ENCODE results near the gene MCM6. TPM values are rescaled to one million over a fixed set of nuclear protein-coding genes. Genes with fewer than 3 reads are reported as not detected.

MCM6 gene
- 26.6 and 34.9 TPM in 2 replicates for total RNA-seq (2014; rRNA removed; shearing (Covaris generic))

DNA sequence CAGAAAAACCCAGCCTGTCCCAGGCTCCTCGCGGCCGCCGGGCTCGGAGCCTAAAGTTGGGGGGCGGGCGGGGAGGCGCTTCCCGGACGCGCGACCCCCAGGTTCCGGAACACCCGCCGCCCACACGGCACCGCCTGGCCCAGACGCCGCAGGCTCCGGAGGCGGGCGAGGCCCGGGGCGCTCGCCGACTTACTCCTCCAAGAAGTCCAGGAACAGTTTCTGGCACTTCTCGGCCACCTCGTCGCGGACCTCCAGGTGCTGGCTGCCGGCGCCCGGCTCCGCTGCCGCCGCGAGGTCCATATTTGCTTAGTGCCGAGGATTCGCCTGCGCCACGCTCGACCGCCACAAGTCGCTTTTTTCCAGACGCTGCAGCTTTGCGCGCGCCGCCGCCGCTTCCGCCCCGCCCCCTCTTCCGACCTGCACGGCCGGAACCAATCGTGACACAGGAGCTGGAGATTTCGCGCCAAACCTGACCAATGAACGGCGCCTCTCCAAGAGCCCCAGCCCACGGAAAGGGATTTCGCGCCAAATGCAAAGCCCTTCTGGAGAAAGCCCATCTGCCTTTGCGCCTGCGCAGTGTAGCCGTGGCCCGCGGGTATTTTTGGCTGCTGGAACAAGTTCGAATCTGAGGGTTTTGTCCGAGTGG lies at the start of gene MCM6:
MCM6 (minus strand) TSS at position 378 of the 646 bp plus-strand sequence; CDS start at position 300, 78 bp downstream.
- Histone ChIP-seq H3K4me3 (peak within 1 kb of the TSS; percentile 73), H3K9me3 (replicated peaks) (no peaks in the 10 kb centered on the region), H3K27me3 (replicated peaks) (no peaks in the 10 kb centered on the region), H3K4me1 (replicated peaks) (peaks cover 15% of the 10 kb centered on the region), H3K36me3 (peaks cover 32% of the 10 kb centered on the region), H3K27ac (peak within 1 kb of the TSS; percentile 77)
- DNase-seq (ENCODE audit: low read depth in 1 of 2, low spot score in 2 of 2) = peak; percentile 96 to 99

DNA sequence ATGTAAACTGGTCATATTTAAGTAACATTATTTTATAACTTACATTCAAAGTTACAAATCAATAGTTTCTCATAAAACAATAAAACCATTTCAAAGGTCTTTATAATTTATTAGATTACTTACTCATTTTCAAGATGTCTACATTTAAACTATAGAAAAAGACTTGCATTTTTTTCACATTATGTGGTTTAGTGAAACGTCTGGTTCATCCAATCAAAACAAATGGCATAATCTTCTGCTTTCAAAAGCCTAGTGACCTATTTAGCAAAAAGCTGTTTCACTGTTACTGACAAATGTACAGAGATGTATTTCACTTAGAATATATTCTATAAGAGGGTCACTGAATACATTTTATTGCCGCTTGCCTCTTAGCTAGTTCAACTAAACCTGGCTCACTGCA lies 49.3 kb upstream of the MCM6 start:
- no peak overlapping the region for H3K27ac ChIP-seq
- H3K27me3 ChIP-seq (replicated peaks) = no peaks in the 10 kb centered on the region
- DNase-seq (ENCODE audit: low read depth in 1 of 2, low spot score in 2 of 2) = no peak
- peaks cover 16% of the 10 kb centered on the region; the same call in 1 of the 2 replicates for H3K36me3 ChIP-seq
- no peak overlapping the region for H3K4me3 ChIP-seq
- H3K9me3 ChIP-seq (replicated peaks) = no peaks in the 10 kb centered on the region
- no peaks in the 10 kb centered on the region for H3K4me1 ChIP-seq (replicated peaks)

DNA sequence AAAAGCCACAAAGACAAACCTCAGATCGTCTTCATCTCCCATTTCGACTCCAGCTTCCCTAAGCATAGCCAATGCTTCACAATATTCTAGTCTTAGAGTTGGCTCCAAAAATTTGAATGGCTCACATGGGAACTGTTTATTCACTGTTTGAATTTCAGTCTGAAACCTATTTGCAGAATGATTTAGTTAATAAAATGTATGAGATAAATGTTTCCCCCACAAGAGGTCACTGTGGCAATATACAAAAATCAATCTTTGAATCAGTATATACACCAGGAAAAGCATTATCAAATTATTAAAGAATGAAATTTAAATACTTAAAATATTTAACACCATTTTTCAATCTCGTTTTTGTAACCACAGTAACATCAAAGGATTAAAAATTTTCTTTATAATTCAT lies 40.0 kb upstream of the MCM6 start:
- peaks cover 15% of the 10 kb centered on the region; the same call in 1 of the 2 replicates for H3K36me3 ChIP-seq
- no peaks in the 10 kb centered on the region for H3K9me3 ChIP-seq (replicated peaks)

DNA sequence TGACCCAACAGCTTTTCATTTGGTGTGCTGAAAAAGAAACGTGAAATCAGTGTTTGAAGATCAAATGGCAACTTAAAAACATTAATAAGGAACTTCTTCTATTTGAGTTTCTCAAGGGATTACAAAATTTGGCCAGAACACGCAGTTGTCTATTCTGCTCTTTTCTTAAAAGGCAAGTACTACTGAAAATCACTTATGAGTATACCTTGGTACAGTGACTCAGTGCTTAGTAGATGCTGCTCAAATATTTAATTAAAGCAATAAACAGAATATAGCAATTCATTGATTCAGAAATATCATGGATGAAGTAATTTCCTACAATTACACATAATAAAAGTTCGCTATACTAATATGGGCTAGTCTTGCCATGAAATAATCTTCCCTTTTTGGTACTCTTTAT lies 38.2 kb upstream of the MCM6 start:
- Histone ChIP-seq H3K27me3 (replicated peaks) (no peaks in the 10 kb centered on the region), H3K4me3 (no peak overlapping the region), H3K9me3 (replicated peaks) (no peaks in the 10 kb centered on the region), H3K27ac (no peak overlapping the region), H3K4me1 (replicated peaks) (no peaks in the 10 kb centered on the region), H3K36me3 (peaks cover 19% of the 10 kb centered on the region; the same call in 1 of the 2 replicates)
- no peak for DNase-seq (ENCODE audit: low read depth in 1 of 2, low spot score in 2 of 2)

More for the DNA sequence above, 40.0 kb upstream of the MCM6 start:
- no peak overlapping the region for H3K27ac ChIP-seq
- H3K4me3 ChIP-seq = no peak overlapping the region
- peak in 1 of 2 experiments; percentile 25 for DNase-seq (ENCODE audit: low read depth in 1 of 2, low spot score in 2 of 2)
- H3K4me1 ChIP-seq (replicated peaks) = no peaks in the 10 kb centered on the region
- H3K27me3 ChIP-seq (replicated peaks) = no peaks in the 10 kb centered on the region

DNA sequence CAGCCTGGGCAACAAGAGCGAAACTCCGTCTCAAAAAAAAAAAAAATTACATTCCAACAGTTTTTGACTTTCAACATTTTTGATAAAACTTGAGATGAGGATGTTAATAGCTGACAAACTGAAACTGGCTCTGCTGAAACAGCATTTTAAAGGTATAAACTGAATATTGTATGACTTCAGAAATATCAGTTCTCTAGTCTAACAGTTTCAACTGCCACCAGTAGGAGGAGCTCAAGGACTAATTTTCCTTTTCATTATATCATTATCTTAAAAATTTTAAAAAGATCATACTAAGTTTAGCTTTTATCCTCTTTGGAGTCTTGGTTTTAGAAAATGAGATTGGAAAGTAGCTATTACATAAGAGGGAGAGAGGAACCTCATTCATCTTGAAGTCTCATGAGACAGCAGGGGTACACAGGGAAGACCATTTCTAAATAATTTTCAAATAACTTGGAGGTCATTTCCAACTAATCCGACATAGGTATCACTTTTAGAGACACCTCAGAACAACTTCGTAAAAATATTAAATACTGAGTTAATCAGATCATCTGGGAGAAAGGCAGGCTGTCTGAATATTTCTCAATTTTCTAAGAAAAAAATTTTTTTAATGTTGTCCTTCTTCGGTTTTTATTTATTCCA lies 37.6 kb upstream of the MCM6 start:
- H3K4me1 ChIP-seq (replicated peaks) = no peaks in the 10 kb centered on the region
- peak in 1 of 2 experiments; percentile 42 for DNase-seq (ENCODE audit: low read depth in 1 of 2, low spot score in 2 of 2)
- H3K36me3 ChIP-seq = peaks cover 23% of the 10 kb centered on the region
- H3K4me3 ChIP-seq = no peak overlapping the region
- H3K9me3 ChIP-seq (replicated peaks) = no peaks in the 10 kb centered on the region
- H3K27me3 ChIP-seq (replicated peaks) = no peaks in the 10 kb centered on the region
- H3K27ac ChIP-seq = no peak overlapping the region

DNA sequence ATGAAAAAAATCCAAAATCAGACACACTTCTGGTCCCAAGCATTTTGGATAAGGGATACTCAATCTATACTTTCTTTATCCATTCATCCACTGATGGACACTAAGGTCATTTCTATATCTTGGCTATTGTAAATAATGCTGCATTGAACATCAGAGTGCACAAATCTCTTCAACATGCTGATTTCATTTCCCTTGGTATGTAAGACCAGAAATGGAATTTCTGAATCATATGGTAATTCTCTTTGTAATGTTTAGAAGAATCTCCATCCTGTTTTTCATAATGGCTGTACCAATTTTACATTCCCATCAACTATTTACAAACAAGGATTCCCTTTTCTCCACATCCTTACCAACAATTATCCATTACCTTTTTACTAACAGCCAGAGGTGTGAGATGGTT lies 33.7 kb upstream of the MCM6 start:
- DNase-seq (ENCODE audit: low read depth in 1 of 2, low spot score in 2 of 2) = no peak
- Histone ChIP-seq H3K9me3 (replicated peaks) (no peaks in the 10 kb centered on the region), H3K27me3 (replicated peaks) (no peaks in the 10 kb centered on the region), H3K4me3 (no peak overlapping the region), H3K4me1 (replicated peaks) (no peaks in the 10 kb centered on the region), H3K36me3 (peaks cover 23% of the 10 kb centered on the region), H3K27ac (no peak overlapping the region)

DNA sequence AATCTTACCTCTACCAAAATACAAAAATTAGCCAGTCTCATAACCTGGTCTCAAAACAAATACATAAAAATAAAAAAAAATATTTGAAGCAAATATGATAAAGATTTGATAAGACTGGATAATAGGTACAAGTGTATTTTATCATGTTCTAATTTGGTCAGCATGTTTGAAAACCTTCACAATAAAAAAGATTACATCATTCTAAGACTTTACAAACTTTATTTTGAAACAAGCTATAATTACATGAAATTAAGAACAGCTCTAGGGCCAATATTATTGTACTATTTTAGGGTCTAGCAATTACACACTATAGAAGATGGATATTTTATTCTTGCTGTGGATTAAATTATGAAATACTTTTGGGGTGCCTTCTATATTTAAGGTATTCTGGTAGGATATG lies 29.4 kb upstream of the MCM6 start:
- H3K27ac ChIP-seq = no peak overlapping the region
- no peak overlapping the region for H3K4me3 ChIP-seq
- no peak for DNase-seq (ENCODE audit: low read depth in 1 of 2, low spot score in 2 of 2)
- no peaks in the 10 kb centered on the region for H3K9me3 ChIP-seq (replicated peaks)
- no peaks in the 10 kb centered on the region for H3K4me1 ChIP-seq (replicated peaks)
- peaks cover 5% of the 10 kb centered on the region for H3K36me3 ChIP-seq
- H3K27me3 ChIP-seq (replicated peaks) = no peaks in the 10 kb centered on the region

DNA sequence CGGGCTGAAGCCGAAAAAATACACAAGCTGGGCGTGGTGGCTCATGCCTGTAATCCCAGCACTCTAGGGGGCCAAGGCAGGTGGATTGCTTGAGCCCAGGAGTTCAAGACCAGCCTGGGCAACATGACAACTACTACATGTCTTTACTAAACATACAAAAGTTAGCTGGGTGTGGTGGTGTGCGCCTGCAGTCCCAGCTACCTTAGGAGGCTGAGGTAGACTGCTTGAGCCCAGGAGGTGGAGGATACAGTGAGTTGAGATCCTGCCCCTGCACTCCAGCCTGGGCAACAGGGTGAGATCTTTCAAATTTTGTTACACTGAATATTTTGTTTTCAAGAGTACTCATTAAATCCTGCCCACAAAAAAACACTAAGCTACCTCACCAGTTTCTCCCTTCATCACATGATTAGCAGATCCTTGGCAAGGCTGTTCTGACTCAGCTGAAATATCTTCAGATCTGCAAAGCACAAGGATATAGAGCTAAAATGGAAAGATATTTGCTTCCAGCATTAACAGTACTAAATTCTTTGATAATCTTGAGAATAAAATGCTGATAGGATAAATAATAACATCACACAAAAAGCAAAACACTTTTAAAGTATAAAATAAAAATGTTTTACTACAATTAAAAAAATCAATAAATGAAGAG lies 28.2 kb upstream of the MCM6 start:
- no peak overlapping the region for H3K27ac ChIP-seq

DNA sequence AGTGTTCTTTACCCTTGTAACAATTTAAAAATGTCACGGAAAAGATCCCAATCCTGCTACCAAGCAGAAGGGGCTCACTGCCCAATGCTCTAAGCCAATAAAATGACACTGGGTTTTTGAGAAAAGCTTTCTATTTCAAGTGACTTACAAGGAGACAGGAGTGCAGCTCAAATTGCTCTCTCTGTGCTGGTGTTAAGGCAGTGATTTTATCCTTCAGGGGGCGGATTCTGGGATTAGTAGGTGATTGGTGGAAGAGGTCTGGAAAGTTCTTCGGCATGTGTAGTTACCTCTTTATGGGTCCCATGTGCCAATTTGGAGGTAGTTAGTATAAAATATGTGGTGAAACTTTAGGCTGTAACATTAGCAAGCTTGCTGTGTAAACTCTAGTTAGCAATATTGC lies 27.4 kb upstream of the MCM6 start:
- Histone ChIP-seq H3K4me1 (replicated peaks) (no peaks in the 10 kb centered on the region), H3K9me3 (replicated peaks) (no peaks in the 10 kb centered on the region), H3K27me3 (replicated peaks) (no peaks in the 10 kb centered on the region), H3K4me3 (no peak overlapping the region), H3K36me3 (no peaks in the 10 kb centered on the region), H3K27ac (no peak overlapping the region)
- DNase-seq (ENCODE audit: low read depth in 1 of 2, low spot score in 2 of 2) = no peak

More for the DNA sequence above, 28.2 kb upstream of the MCM6 start:
- no peaks in the 10 kb centered on the region for H3K4me1 ChIP-seq (replicated peaks)
- H3K4me3 ChIP-seq = no peak overlapping the region
- DNase-seq (ENCODE audit: low read depth in 1 of 2, low spot score in 2 of 2) = no peak
- H3K36me3 ChIP-seq = peaks cover 4% of the 10 kb centered on the region
- no peaks in the 10 kb centered on the region for H3K27me3 ChIP-seq (replicated peaks)
- no peaks in the 10 kb centered on the region for H3K9me3 ChIP-seq (replicated peaks)

DNA sequence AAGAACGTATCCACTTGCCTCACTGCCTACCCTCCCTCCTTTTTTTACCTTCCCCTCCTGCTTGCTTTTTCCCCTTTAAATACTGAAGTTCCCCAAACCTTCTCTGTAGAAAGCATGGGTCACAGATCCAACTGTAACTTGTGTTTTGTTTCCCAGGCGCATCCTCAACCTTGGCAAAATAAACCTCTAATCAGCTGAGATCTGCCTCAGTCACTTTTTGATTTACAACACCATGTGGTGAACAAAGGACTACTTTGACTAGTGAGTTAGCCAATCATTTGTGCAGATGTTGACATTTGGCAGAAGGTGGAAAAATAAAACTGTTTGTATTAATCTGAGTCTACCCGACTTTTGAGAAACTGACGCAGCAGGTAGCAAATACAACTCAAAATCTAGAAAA lies 23.3 kb upstream of the MCM6 start:
- Histone ChIP-seq H3K27ac (no peak overlapping the region), H3K27me3 (replicated peaks) (no peaks in the 10 kb centered on the region), H3K36me3 (no peaks in the 10 kb centered on the region), H3K4me3 (no peak overlapping the region), H3K9me3 (replicated peaks) (no peaks in the 10 kb centered on the region), H3K4me1 (replicated peaks) (no peaks in the 10 kb centered on the region)
- no peak for DNase-seq (ENCODE audit: low read depth in 1 of 2, low spot score in 2 of 2)

DNA sequence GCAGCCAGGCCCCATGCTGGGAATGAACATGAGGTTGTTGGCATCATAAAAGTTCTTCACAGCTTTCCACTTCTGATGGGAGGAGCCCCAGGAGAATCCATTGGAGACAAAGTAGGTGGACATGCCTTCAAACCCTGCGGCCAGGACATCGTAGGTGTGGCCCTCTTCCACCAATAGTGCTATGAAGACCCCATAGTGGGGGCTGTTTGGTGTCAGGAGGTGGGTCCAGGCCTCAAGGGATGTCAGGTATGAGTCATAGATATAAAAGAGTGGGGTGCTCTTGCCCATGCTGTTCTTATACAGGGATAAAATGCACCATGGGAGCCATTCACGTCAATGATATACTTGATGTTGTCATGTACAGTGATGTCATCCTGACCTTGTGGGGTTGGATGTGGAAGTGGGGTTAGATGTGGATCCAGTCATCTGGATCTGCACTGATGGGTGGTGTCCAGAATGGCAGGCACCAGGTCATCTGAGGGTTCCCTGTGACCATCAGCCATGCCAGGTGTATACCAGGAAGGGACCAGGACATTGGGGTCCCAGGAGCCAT lies 22.1 kb upstream of the MCM6 start:
- no peaks in the 10 kb centered on the region for H3K4me1 ChIP-seq (replicated peaks)
- no peak overlapping the region for H3K27ac ChIP-seq
- no peaks in the 10 kb centered on the region for H3K36me3 ChIP-seq
- H3K27me3 ChIP-seq (replicated peaks) = no peaks in the 10 kb centered on the region
- DNase-seq (ENCODE audit: low read depth in 1 of 2, low spot score in 2 of 2) = no peak
- no peaks in the 10 kb centered on the region; the same call in 1 of the 2 replicates for H3K9me3 ChIP-seq (replicated peaks)
- no peak overlapping the region for H3K4me3 ChIP-seq

DNA sequence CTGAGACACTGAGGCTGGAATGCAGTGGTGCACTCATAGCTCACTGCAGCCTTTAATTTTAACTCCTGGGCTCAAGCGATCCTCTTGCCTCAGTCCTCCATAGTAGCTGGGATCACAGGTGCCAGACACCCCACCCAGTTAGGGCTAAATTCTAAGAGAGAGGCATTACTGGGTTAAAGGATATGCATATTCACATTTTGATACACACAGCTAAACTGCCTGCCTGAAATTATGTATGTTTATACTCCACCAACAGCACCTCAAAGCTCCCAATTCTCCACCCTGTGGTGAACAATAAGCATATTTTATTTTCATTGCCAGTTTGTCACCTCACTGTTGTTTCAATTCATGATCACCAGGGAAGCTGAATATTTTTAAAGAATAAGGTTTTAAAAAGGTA lies 18.7 kb upstream of the MCM6 start:
- H3K27me3 ChIP-seq (replicated peaks) = no peaks in the 10 kb centered on the region
- no peak for DNase-seq (ENCODE audit: low read depth in 1 of 2, low spot score in 2 of 2)
- H3K27ac ChIP-seq = no peak overlapping the region
- no peaks in the 10 kb centered on the region for H3K36me3 ChIP-seq
- no peaks in the 10 kb centered on the region for H3K4me1 ChIP-seq (replicated peaks)
- no peaks in the 10 kb centered on the region; the same call in 1 of the 2 replicates for H3K9me3 ChIP-seq (replicated peaks)
- H3K4me3 ChIP-seq = no peak overlapping the region

DNA sequence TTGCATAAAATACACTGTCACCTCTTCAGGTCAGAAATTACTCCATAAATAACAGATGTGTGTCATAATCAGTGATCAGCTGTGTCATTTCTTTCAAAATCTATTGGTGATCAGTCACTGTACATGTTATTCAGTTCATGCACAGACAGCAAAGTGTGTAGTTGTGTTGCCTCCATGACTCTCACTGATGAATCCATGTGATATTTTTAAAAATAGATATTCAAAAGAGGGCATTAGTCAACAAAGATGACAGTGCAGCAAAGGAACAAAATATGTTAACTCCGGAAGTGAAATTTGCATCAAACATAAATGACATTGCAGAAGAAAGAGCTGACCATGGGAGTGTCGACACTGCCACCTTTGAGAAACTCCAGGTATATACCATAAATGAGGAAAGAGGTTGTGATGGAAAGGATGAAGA lies 17.1 kb upstream of the MCM6 start:
- H3K27me3 ChIP-seq (replicated peaks) = no peaks in the 10 kb centered on the region
- no peak overlapping the region for H3K4me3 ChIP-seq
- no peak overlapping the region for H3K27ac ChIP-seq
- DNase-seq (ENCODE audit: low read depth in 1 of 2, low spot score in 2 of 2) = no peak
- H3K9me3 ChIP-seq (replicated peaks) = no peaks in the 10 kb centered on the region; the same call in none of the 2 replicates
- no peaks in the 10 kb centered on the region for H3K4me1 ChIP-seq (replicated peaks)
- H3K36me3 ChIP-seq = no peaks in the 10 kb centered on the region

DNA sequence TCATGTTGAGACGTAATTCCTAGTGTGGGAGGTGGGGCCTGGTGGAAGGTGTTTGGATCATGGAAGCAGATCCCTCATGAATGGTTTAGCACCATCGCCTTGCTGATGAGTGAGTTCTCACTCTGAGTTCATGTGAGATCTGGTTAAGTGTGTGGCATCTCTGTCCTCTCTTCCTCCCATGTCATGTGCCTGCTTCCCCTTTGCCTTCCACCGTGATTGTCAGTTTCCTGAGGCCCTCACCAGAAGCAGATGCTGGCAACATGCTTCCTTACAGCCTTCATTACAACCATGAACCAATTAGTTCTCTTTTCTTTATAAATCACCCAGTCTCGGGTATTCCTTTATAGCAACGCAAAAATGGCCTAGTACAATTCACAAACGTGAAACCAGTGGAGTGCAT lies 14.6 kb upstream of the MCM6 start:
- H3K4me3 ChIP-seq = no peak overlapping the region
- DNase-seq (ENCODE audit: low read depth in 1 of 2, low spot score in 2 of 2) = no peak
- H3K9me3 ChIP-seq (replicated peaks) = no peaks in the 10 kb centered on the region; the same call in none of the 2 replicates
- H3K36me3 ChIP-seq = no peaks in the 10 kb centered on the region
- no peak overlapping the region for H3K27ac ChIP-seq
- H3K27me3 ChIP-seq (replicated peaks) = no peaks in the 10 kb centered on the region
- H3K4me1 ChIP-seq (replicated peaks) = no peaks in the 10 kb centered on the region
